K562 (cell line): ENCODE measurements around the gene COL5A3. TPM values are rescaled to one million over a fixed set of nuclear protein-coding genes. Genes with fewer than 3 reads are reported as not detected.

Source experiments
- CEBPB ChIP-seq: fragments of 450-650 bp; IDR thresholded peaks from 2 replicates; pipeline ENCODE4 v1.6.1; 2016; ENCODE audit warnings: missing genetic modification characterization, missing compliant biosample characterization
- ZNF175 ChIP-seq: fragments of 200-800 bp; sonication (Bioruptor generic); IDR thresholded peaks from 2 replicates; pipeline ENCODE4 v1.6.1; 2016; ENCODE audit warnings: low read depth, mild to moderate bottlenecking, missing genetic modification characterization, missing compliant biosample characterization
- ZNF318 ChIP-seq, 2 experiments: fragments of 450-650 bp; IDR thresholded peaks; 2 replicates each; pipeline ENCODE4 v1.6.1; 2016; ENCODE audit warnings: mild to moderate bottlenecking in 2 of 2, borderline replicate concordance in 1 of 2, low read depth in 1 of 2, moderate library complexity in 1 of 2
- polyA plus RNA-seq, 8 experiments: library from polyadenylated mRNA; depleted of rRNA in 4 of 8; stranded (reverse) in 5 of 8; unstranded in 3 of 8; fragments of >200 nt; fragmentation: Nextera tagmentation in 2 of 8; fragmentation: Illumina TruSeq in 1 of 8; extraction: Ambion mirVana in 2 of 8; extraction: Trizol in 1 of 8; gene quantifications; 2 replicates each; pipeline versions ENCODE4 v1.2.1 to v1.2.3, GENCODE V29; 2011 to 2014; ENCODE audit warnings: inconsistent platforms in 1 of 8, missing spikeins in 1 of 8
- total RNA-seq, 7 experiments: library from RNA; depleted of rRNA in 6 of 7; stranded (reverse); fragments of >200 nt in 6 of 7; fragmentation: Illumina TruSeq in 2 of 7; extraction: Trizol in 2 of 7; gene quantifications; 2 replicates each; pipeline versions ENCODE4 v1.2.1 to v1.2.3, GENCODE V29; 2011 to 2021; ENCODE audit warnings: low replicate concordance in 1 of 7

The COL5A3 gene
- total and polyA plus RNA-seq, 9 of the 15 experiments (the other 6 are each of a cell fraction or from before 2014, with no cell fraction given), result 0.01 to 0.02 TPM; not detected in 7

- TF ChIP-seq ZNF318 (IDR thresholded peaks at IDR 0.05; ENCODE audit: borderline replicate concordance in 1 of 2, low read depth in 1 of 2) (no peak), ZNF175 (CRISPR knock-in tag) (no peak), CEBPB (tag) (peak; percentile 54)
Measured at GRCh38 chr19:10036601-10037071, 26.3 kb upstream of the COL5A3 start (continued).
